Testis (tissue), 2 donors: ENCODE data around the gene YIF1A.

ENCODE experiments used
- CTCF ChIP-seq, 3 experiments: fragments of 450-650 bp in 2 of 3; fragments of 200-600 bp in 1 of 3; sonication (generic) in 1 of 3; IDR thresholded peaks; one replicate each; pipeline ENCODE4 v1.5.1; 2016 to 2019; ENCODE audit warnings: antibody characterized with exemption in 3 of 3, mild to moderate bottlenecking in 2 of 3, moderate library complexity in 1 of 3
- POLR2A ChIP-seq: fragments of 450-650 bp; IDR thresholded peaks from one replicate; pipeline ENCODE4 v1.6.1; 2017; ENCODE audit warnings: antibody characterized with exemption, mild to moderate bottlenecking, moderate library complexity

- TF ChIP-seq CTCF (IDR thresholded peaks at IDR 0.05) (peak in 1 of 3 experiments; percentile 3), POLR2A (no peak)
These were observed 30.5 kb downstream of the YIF1A start for GRCh38 chr11:66258473-66258893.
